SKM-1 treated with dmso at 0.1 percent for 144 hours (cell line): ENCODE results near the gene RNPC3.
A peak's percentile ranks its signal among the peaks of the same experiment; 100 is the strongest.

ENCODE experiments used
- DNase-seq: peaks from one replicate; lab custom pipeline; 2025; ENCODE audit not compliant: unreplicated experiment; lab: John Stamatoyannopoulos, UW

Gene RNPC3

DNA sequence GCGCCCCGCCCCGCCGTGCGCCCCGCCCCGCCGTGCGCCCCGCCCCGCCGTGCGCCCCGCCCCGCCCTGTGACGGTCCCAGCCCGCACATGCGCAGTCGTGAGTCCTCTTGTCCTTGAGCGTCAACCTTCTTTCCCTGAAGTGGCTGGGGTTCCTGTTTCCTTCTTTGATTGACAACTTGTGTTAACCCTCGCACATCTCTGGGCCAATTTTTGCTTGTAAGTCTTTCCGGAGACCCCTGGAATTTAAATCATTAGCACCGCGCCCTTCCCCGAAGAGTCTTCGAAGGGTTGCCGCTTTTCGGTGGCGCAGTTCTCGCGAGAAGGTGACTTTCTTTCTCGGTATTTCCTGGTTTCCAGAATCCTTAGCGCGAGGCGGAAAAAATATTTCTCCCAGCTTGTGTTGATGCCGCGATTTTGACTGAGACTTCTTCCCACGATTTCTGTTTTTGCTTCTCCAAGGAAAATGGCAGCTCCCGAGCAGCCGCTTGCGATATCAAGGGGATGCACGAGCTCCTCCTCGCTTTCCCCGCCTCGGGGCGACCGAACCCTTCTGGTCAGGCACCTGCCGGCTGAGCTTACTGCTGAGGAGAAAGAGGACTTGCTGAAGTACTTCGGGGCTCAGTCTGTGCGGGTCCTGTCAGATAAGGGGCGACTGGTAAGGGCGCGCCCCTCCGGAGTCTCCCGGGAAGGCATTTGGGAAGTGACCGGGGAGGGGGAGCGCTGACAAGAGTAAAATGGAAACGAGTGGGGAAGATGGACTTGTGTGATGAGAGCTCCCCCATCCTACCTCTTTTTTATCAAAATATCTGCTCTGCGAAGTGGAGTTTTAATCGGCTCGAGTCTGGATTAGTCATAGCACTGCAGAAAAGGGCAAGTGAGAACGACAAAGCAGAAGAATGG is at the start of gene RNPC3:
Gene RNPC3, plus strand, starts transcription at position 93 of the 901 bp plus-strand sequence. Its CDS starts 372 bp downstream, at position 465.
- DNase-seq, result peak; percentile 87

GRCh38 chr1:103477101-103477500 is 48.4 kb upstream of the RNPC3 start:
- DNase-seq, result no peak

DNA sequence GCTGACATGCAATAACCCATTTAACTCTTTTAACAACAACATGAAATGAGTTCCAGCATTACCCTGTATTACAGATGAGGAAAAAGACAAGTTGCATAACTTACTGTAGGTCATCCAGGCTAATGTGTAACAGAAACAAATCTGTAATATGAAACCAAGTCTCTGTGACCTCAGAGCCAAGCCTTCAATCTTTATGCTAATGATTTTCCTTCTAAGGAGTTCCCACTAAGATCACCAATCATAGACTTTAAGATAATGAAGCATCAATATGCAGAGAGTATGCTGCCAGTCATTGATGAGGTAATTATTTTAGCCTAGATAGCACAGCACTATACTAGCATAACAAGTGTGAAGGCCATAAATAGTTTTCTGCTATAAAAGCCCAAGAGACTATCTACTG is 35.6 kb upstream of the RNPC3 start:
- DNase-seq, result no peak

- DNase-seq, result no peak
Observed at GRCh38 chr1:103492003-103492625, 33.4 kb upstream of the RNPC3 start.

DNA sequence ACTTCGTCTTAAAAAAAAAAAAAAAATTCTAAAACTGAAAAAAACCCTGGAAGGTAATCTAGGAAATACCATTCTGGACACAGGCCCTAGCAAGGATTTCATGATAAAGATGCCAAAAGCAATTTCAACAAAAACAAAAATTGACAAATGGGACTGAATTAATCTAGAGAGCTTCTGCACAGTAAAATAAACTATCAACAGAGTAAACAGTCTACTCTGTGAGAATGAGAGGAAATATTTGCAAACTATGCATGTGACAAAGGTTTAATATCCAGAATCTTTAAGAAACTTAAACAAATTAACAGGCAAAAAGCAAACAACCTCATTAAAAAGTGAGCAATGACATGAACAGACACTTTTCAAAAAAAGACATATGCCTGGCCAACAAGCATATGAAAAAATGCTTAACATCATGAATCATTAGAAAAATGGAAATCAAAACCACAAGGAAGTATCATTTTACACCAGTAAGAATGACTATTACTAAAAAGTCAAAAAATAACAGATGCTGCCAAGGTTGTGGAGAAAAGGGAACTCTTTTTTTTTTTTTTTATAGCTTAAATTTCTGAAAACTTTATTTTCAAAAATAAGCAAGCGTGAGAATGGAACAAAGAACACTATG is 29.4 kb upstream of the RNPC3 start:
- no peak for DNase-seq

GRCh38 chr1:103497404-103497803 is 28.1 kb upstream of the RNPC3 start:
- no peak for DNase-seq

- peak; percentile 29 for DNase-seq
Observed at GRCh38 chr1:103509250-103509649, 16.2 kb upstream of the RNPC3 start.

- no peak for DNase-seq
Observed at GRCh38 chr1:103513711-103514110, 11.8 kb upstream of the RNPC3 start.

DNA sequence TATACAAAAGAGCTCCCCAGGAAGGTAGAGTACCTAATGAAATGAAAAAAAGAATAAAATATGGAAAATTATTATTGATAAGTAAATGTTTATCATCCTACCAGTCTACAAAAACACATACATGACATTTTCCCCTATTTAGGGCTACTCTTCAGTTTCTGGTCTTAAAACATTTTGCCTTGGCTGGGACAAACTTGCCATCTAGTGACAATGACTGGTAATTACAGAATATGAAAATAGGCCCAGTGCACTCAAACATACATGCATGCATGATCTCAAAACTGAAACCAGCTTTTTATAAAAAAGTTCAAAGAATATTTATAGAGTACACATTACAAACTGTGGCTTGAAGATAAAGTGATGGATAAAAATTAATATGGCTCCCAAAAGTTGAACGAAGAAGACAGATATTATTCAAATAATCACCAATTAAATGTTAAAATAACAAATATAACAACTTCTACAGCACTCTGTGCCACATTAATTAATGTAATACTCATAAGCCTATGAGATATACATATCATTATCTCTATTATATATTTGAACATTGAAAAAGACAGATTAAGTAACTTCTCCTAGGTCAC is 10.5 kb upstream of the RNPC3 start:
- peak; percentile 69 for DNase-seq

GRCh38 chr1:103516283-103516682 is 9.2 kb upstream of the RNPC3 start:
- no peak for DNase-seq

DNA sequence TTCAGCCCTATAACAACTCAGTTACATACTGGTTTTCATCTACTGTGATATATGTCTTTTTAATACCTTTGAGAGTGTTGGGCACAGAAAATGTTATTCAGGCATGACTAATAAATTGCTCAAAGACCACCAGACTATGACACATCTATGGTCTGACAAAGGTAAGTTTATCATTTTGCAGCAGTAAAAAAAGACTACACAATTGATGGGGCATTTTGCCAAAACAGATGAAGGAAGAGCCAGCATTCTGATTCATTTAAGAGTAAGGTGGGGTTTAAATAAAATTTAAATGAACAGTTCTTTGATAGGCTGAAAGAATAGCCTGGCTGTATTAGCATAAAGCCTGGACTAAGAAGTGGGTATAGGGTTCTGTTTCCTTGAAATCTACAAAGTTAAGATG is 8.8 kb upstream of the RNPC3 start:
- DNase-seq, result no peak

DNA sequence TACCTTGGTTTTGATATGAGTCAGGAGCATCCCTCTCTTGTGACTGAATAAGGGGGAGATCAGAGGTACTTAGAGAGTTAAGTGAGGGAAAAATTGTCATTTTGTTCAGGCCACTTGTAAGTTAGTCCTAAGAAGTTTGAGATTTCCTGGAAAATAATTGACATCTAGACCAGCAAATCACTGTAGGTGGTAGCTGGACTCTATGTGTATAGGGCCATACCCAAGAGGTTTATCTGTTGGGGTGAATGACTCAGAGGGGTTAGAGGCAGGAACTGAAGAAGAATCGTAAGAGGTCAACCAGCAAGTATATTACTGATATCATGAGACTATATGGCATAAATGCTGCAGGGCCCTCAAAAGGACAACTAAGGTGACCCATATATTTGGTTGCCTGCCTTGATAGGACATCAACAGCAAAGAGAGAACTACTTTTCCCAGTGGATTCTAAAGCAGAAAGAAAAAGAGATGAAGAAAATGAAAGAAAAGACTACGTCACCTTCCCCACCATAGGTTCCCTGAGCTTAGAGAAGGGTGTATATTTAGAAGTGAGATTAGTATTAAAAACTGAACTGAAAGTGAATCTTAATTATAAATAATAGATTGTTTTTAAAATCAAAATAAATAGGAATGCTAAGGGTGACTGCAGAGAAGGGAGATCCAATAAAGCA is 8.0 kb upstream of the RNPC3 start:
- no peak for DNase-seq

DNA sequence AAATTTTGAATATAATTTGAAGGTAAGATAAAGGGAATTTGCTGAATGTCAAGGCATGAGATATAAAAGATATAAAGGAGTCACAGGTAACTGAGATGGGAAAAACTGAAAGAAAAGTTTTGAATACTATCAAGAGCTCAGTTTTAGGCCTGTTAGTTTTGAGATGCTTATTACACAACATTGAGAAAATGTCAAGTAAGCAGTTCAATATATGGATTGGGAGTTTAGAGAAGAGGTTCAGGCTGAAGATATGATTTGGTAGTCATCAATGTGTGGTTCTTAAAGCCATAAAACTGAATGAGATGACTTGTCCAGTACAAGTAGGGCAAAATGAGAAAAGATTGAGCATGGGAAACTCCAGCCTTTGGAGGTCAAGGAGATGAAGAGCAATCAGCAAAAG is 4.7 kb upstream of the RNPC3 start:
- no peak for DNase-seq

- no peak for DNase-seq
Observed at GRCh38 chr1:103523346-103523745, 2.2 kb upstream of the RNPC3 start.

GRCh38 chr1:103525114-103525606 is 339 bp upstream of the RNPC3 start:
- peak; percentile 49 for DNase-seq

DNA sequence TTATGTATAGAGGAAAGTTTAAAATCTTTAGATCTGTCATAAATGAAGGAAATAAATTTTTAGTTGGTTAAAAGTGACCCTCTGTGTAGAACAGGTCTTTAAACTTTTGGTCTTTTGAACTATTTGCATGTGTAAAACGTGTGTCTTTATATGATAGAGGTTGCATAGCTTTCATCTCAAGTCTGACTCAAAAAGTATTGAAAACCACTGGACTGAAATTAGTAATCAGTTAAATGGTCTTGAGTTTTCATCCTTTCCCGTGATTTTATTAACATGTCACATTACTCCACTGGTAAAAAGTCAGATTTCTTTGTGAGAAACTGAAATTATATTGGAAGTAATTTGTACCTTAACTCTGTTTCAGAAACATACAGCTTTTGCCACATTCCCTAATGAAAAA is 1.8 kb downstream of the RNPC3 start:
- DNase-seq, result no peak

DNA sequence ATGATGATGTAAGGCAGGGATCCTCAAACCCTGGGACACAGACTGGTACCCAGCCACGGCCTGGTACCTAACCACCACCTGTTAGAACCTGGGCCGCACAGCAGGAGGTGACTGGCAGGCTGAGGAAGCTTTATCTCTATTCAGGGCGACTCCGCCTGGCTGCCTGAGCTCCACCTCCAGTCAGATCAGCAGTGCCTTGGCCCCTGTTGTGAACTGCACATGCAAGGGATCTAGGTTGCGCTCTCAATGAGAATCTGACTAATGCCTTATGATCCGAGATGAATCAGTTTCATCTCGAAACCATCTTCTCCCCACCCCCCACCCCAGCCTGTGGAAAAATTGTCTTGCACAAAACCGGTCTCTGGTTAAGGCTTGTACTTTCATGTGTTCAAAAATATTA is 4.2 kb downstream of the RNPC3 start:
- no peak for DNase-seq

DNA sequence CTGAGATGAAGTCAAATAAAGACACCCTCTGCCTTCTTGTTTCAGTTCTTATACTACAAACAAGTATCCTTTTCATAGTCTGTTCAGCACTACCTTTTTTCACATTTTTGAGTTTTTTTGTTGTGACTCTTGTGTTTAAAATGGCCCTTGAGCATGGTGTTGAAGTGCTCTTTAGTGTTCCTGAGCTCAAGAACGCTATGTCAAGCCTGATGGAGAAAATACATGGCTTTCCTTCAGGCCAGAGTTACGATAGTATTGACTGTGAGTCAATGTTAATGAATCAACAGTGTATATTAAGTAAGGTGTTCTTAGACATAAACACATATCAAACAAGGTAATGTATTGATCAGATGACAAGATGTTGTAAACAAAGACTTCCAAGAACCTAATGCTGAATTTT is 12.7 kb downstream of the RNPC3 start:
- no peak for DNase-seq

GRCh38 chr1:103541431-103541830 is 15.9 kb downstream of the RNPC3 start:
- DNase-seq, result no peak

DNA sequence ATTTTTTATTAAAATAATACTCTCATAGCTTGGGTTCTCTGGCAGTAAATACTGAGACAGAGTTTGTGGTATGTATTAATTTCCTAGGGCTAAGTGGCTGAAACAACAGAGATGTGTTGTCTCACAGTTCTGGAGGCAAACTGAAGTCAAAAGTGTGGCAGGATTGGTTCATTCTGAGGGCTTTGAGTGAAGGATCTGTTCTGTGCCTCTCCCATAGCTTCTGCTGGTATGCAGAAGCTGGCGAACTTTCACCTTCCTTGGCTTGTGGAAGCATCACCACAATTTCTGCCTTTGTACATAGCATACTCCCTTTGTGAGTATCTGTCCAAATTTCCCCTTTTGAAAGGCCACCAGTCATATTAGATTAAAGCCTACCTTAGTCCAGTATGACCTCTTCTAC is 21.0 kb downstream of the RNPC3 start:
- DNase-seq, result no peak

- no peak for DNase-seq
Observed at GRCh38 chr1:103547840-103548239, 22.3 kb downstream of the RNPC3 start.
